MV-4-11 (cell line): ENCODE measurements around the gene GRID2IP.

Experiments
- DNase-seq: peaks from one replicate; lab custom pipeline; 2025; lab: John Stamatoyannopoulos, UW

The GRID2IP gene

DNA sequence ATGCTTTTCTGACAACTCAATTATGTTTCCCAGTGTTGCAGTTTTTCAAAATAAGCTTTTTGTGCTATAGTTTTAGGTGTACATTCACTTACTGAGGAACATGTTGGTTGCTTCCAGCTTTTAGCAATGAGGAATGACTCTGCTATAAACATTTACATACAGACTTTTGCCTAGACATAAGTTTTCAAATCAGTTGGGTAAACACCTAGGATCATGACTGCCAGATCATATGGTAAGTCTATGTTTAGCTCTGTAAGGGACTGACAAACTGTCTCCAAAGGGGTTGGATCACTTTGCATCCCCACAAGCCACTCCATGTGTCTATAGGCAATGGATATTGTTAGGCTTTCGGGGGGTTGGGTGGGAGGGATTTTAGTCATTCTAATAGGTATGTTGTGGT is 10.8 kb upstream of the GRID2IP start:
- DNase-seq: no peak

- DNase-seq: no peak
Measured at GRCh38 chr7:6559896-6560295, 8.6 kb upstream of the GRID2IP start.

- DNase-seq: peak; percentile 50
Measured at GRCh38 chr7:6558837-6559236, 7.6 kb upstream of the GRID2IP start.

DNA sequence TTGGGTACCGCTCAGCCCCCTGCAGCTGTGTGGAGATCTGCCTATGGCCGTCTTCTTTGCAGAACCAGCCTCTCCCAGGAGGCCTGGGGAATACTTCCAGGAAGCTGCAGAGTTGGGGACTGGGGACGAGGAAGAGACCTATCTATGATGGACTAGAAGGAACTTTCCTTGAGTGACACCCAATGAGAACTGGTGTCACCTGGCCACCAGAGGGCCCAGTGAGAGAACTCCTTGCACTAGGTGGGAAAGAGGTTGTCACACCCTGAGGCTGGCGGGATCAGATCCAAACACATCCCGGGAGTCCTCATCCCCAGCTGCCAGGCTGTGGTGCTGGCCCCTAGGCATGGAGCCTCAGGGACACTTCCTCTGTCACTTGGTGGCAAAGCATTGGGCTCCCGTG is 4.9 kb upstream of the GRID2IP start:
- DNase-seq: no peak

GRCh38 chr7:6554848-6555247 is 3.6 kb upstream of the GRID2IP start:
- no peak for DNase-seq

- DNase-seq: no peak
Measured at GRCh38 chr7:6553448-6554044, 2.3 kb upstream of the GRID2IP start.

DNA sequence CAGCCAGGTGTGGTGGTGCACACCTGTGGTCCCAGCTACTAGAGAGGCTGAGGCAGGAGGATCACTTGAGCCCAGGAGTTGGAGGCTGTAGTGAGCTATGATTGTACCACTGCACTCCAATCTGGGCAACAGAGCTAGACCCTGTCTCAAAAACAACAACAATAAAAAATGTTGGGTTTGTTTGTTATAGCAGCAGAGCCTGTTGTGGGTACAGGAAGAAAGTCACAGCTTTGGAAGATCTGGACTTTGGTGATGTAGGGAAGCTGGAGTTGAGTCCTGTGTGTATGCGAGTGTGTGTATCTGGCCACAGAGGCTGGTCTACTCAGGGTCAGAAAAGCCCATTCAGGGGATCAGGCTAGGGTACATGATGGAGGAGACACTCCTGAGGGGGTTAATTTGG is 3.9 kb downstream of the GRID2IP start:
- DNase-seq: no peak

GRCh38 chr7:6546498-6547251 is 4.6 kb downstream of the GRID2IP start:
- DNase-seq: peak; percentile 67

- peak; percentile 66 for DNase-seq
Measured at GRCh38 chr7:6545398-6546126, 5.7 kb downstream of the GRID2IP start.

GRCh38 chr7:6542368-6542767 is 8.9 kb downstream of the GRID2IP start:
- DNase-seq: no peak

- DNase-seq: no peak
Measured at GRCh38 chr7:6536262-6537260, 14.7 kb downstream of the GRID2IP start.

DNA sequence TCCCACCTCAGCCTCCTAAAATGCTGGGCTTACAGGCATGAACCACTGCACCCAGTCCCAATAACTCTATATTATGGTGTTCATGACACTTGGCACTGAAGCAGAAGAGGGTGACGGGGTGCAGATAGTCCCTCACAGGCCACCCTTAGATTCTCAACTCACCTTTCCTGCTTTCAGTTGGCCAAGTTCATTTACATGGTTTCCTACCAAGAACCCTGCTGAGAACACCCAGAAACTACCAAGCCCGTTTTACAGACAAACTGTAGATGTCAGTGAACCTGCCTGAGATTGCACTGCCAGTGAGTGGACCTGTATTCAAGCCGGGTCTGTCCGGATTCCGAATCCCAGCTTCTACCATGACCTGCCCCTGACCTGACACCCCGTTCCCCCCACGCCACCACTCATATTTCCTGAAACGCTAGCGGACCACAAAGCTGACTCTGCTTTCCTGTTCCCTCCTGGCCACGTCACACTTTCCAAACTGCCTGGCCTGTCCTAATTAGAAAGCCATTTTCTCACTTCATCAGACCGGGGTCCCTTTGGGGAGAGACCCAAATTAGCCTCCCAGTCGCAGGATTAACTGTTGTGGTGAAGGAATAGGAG is 17.3 kb downstream of the GRID2IP start:
- DNase-seq: no peak

- no peak for DNase-seq
Measured at GRCh38 chr7:6532516-6532915, 18.7 kb downstream of the GRID2IP start.

DNA sequence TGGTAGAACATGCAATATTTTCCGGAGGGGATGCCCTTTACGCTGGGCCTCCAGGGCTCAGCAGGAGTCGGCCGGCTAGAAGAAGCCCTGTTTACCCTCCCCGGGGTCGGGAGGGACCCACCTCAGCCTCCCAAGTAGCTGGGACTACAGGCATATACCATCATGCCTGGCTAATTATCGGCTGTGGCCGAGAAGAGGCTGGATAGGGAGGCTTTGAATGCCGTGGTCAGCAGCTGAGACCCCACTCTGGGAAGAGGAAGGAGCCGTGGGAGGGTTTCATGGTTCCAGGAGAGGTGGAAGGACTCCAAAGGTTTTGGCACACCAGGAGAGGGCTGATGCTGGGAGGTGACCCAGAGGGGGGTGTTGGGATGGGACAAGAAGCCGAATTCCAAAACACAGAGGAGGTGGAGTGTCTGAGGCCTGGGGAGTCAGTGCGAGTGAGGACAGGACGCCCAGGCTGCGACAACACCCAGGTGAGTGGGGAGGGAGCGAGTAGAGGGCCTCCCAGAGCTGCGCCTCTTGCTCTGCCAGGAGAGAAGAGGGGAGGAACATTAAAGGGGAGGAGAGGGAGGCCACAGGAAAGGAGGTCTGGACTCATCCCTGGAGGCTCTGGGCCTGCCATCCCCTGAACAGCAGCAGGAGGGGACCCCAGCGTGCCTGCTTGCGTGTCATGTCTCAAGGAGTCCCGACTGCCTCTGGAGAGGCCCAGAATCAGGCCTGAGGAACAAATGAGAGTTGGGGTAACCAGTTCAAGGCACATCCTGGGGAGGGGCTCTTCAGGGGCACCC is 19.6 kb downstream of the GRID2IP start:
- no peak for DNase-seq

DNA sequence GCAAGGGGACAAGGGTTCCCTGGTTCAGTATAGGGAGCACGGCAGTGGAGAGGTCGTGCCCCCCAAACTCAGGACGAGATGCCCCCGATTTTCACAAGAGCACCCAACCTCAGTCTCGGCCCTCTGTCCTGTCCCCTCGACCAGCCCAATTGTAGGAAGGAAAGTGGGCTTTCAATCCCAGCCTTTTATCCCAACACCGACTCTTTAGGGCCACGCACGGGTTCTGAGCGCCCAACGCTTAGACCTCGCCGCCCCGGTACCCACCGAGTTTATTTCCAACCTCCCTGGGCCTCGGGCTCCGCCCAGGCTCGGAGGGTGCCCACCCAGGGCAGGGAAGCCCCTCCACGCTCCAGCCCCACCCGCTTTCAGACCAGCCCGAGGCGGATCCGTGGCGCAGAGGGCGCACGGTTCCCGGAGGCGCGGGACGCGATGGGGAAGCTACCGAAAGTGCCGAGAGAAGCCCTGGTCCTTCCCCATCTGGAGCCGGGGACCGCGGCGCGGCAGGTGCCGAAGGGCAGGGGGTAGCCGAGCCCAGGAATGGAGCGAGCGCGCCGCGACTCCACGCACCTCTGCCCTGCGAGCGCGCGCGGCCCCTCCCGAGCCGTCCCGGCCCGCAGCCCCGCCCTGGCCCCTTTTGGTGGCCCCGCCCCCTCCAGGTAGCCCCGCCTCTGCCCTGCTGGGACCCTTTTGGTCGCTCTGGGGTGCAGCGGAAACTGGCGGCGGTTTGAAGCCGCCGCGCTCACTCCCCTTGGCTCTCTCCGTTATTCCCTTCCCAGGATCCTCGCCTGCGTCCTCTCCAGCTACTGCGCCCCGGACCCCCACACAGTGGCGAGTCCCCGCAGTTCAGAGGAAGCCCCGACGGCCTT is 20.4 kb downstream of the GRID2IP start:
- DNase-seq: no peak

GRCh38 chr7:6529643-6530042 is 21.6 kb downstream of the GRID2IP start:
- DNase-seq: no peak

DNA sequence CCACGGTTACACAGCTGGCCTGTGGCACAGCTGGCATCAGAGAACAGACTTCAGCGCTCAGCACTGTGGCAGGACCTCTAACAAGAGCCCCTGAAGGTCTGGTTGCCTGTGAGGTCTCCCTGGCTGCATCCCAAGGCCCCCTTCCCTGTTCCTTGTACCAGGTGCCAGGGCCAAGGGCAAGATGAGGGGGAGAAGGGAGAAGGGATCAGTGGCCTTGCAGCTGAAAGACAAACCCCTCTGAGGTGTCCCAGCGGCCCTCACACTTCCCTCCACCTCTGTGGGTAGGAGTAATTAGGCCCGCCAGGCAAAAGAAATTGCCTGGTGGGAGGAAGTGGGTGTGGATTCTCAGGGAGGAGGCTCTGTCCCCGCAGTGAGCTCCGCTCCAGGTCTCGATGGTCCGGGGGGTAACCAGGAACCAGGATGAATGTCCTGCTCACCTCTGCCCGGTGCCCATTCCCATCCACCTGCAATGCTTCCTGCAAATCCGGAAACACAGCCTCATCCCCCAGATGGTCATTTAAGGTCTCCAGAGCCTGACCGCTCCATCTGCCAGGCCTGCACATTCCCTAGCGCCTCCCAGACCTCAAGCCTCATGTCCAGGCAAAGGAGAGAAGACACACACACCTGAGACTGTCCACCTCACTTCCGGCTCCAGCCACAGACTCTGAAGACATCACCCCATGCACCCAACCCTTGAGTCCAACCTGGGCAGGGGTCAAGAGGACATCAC is 22.7 kb downstream of the GRID2IP start:
- DNase-seq: no peak

DNA sequence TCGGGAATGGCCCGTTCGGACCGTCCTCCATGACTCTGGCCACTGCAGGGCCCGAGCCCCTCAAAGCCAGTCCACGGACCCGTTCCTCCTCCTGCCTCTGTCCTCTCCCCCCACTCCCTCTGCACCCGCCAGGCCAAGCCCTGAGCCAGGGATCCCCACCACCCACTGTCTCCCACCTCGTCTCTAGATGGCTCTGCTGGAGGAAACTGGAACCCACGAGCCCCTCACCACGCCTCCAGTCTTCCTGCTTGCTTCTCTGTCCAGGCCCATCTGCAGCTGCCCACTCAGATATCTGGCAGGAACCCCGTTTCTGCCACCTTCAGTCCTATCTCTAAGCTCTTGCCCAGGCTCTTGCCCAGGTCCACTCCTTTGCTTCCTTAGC is 24.3 kb downstream of the GRID2IP start:
- DNase-seq: no peak
